Measurements from ENCODE around the gene TBL1X. TPM values are rescaled to one million over a fixed set of nuclear protein-coding genes. Genes with fewer than 3 reads are reported as not detected.

TBL1X gene
- total RNA-seq, 6 experiments from 2014 or later: 18.0 to 40.7 (median 20.8) TPM

- Histone ChIP-seq H3K9me3 (no peaks in the 10 kb centered on the region), H3K4me3 (no peak overlapping the region), H3K36me3 (no peaks in the 10 kb centered on the region), H3K27me3 (no peaks in the 10 kb centered on the region), H3K4me1 (no peaks in the 10 kb centered on the region), H3K27ac (no peak overlapping the region)
- no peak for TF ChIP-seq POLR2A (IDR thresholded peaks at IDR 0.05)
- TF ChIP-seq, protein P1, sequence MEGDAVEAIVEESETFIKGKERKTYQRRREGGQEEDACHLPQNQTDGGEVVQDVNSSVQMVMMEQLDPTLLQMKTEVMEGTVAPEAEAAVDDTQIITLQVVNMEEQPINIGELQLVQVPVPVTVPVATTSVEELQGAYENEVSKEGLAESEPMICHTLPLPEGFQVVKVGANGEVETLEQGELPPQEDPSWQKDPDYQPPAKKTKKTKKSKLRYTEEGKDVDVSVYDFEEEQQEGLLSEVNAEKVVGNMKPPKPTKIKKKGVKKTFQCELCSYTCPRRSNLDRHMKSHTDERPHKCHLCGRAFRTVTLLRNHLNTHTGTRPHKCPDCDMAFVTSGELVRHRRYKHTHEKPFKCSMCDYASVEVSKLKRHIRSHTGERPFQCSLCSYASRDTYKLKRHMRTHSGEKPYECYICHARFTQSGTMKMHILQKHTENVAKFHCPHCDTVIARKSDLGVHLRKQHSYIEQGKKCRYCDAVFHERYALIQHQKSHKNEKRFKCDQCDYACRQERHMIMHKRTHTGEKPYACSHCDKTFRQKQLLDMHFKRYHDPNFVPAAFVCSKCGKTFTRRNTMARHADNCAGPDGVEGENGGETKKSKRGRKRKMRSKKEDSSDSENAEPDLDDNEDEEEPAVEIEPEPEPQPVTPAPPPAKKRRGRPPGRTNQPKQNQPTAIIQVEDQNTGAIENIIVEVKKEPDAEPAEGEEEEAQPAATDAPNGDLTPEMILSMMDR (IDR thresholded peaks at IDR 0.05): no peak
- no peak for ATAC-seq
- DNase-seq: no peak
- 49% methylated on average over 6 of the region's 6 CpGs for WGBS (ENCODE audit: insufficient coverage, low coverage, low lambda C conversion rate, missing lambda C conversion rate)
- intact Hi-C loops (cut with DNase I): no loop called here
These were observed 29.9 kb downstream of the TBL1X start for GRCh38 chrX:9494771-9495170.

GRCh38 chrX:9495496-9495895 lies 30.6 kb downstream of the TBL1X start:
- no peak for DNase-seq
- no peaks in the 10 kb centered on the region for H3K27me3 ChIP-seq
- H3K27ac ChIP-seq: no peak overlapping the region
- H3K4me3 ChIP-seq: no peak overlapping the region
- intact Hi-C loops (cut with DNase I): no loop called here
- TF ChIP-seq, protein P1 (IDR thresholded peaks at IDR 0.05): no peak
- no peak for TF ChIP-seq POLR2A (IDR thresholded peaks at IDR 0.05)
- no peaks in the 10 kb centered on the region for H3K36me3 ChIP-seq
- H3K4me1 ChIP-seq: no peaks in the 10 kb centered on the region
- H3K9me3 ChIP-seq: no peaks in the 10 kb centered on the region
- ATAC-seq: no peak
- WGBS (ENCODE audit: insufficient coverage, low coverage, low lambda C conversion rate, missing lambda C conversion rate): 91% methylated on average over 8 of the region's 10 CpGs

DNA sequence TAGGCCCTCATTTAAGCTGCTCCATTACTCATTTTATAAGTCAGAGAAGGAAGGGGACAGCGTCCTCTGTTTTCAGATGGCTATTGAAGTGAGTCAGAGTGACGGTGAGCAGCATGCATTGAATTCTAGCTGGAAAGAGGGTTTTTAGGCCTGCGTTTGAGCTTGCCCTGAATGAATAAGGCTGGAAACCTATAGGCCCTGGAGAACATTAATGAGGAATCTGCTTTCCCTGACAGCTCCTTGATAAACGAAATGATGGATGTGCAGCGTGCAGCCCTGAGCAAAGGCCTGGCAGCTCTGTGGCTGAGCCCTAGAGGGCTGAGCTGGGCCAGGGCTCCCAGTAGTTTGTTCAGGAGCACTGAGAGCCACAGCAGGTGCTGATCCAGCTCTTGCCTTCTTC lies 33.4 kb downstream of the TBL1X start:
- H3K27me3 ChIP-seq: no peaks in the 10 kb centered on the region
- TF ChIP-seq POLR2A (IDR thresholded peaks at IDR 0.05): no peak
- TF ChIP-seq, protein P1 (IDR thresholded peaks at IDR 0.05): no peak
- no peaks in the 10 kb centered on the region for H3K36me3 ChIP-seq
- H3K4me1 ChIP-seq: no peaks in the 10 kb centered on the region
- no peak overlapping the region for H3K27ac ChIP-seq
- 66% methylated on average over 3 of the region's 5 CpGs for WGBS (ENCODE audit: insufficient coverage, low coverage, low lambda C conversion rate, missing lambda C conversion rate)
- DNase-seq (no peak), ATAC-seq (no peak)
- no peak overlapping the region for H3K4me3 ChIP-seq
- H3K9me3 ChIP-seq: no peaks in the 10 kb centered on the region
- intact Hi-C loops (cut with DNase I): no loop called here

GRCh38 chrX:9500584-9500983 lies 35.7 kb downstream of the TBL1X start:
- Histone ChIP-seq H3K4me1 (no peaks in the 10 kb centered on the region), H3K9me3 (no peaks in the 10 kb centered on the region), H3K36me3 (no peaks in the 10 kb centered on the region), H3K4me3 (no peak overlapping the region), H3K27me3 (no peaks in the 10 kb centered on the region), H3K27ac (no peak overlapping the region)
- intact Hi-C loops (cut with DNase I): no loop called here
- no peak for ATAC-seq
- DNase-seq: no peak
- 81% methylated on average over 5 of the region's 6 CpGs for WGBS (ENCODE audit: insufficient coverage, low coverage, low lambda C conversion rate, missing lambda C conversion rate)
- TF ChIP-seq, protein P1 (IDR thresholded peaks at IDR 0.05): no peak
- TF ChIP-seq POLR2A (IDR thresholded peaks at IDR 0.05): no peak

GRCh38 chrX:9501362-9501761 lies 36.5 kb downstream of the TBL1X start:
- intact Hi-C loops (cut with DNase I): no loop called here
- ATAC-seq: no peak
- no peak for DNase-seq
- no peaks in the 10 kb centered on the region for H3K9me3 ChIP-seq
- no peaks in the 10 kb centered on the region for H3K4me1 ChIP-seq
- no peaks in the 10 kb centered on the region for H3K27me3 ChIP-seq
- H3K4me3 ChIP-seq: no peak overlapping the region
- H3K27ac ChIP-seq: no peak overlapping the region
- no peaks in the 10 kb centered on the region for H3K36me3 ChIP-seq
- WGBS (ENCODE audit: insufficient coverage, low coverage, low lambda C conversion rate, missing lambda C conversion rate): 93% methylated on average over 2 of the region's 2 CpGs
- TF ChIP-seq POLR2A (IDR thresholded peaks at IDR 0.05): no peak
- TF ChIP-seq, protein P1 (IDR thresholded peaks at IDR 0.05): no peak
